VCaP (cell line): ENCODE data around the gene RNF31.

ENCODE experiments used
- H3K27ac ChIP-seq: fragments of 450-650 bp; 2 replicates; pipeline ENCODE4 v1.5.1; 2017
- TF ChIP-seq, protein P1 (sequence below): fragments of 450-650 bp; conservative IDR thresholded peaks from 2 replicates; pipeline ENCODE4 v1.5.1; 2017; ENCODE audit warnings: mild to moderate bottlenecking, moderate library complexity

The RNF31 gene

DNA sequence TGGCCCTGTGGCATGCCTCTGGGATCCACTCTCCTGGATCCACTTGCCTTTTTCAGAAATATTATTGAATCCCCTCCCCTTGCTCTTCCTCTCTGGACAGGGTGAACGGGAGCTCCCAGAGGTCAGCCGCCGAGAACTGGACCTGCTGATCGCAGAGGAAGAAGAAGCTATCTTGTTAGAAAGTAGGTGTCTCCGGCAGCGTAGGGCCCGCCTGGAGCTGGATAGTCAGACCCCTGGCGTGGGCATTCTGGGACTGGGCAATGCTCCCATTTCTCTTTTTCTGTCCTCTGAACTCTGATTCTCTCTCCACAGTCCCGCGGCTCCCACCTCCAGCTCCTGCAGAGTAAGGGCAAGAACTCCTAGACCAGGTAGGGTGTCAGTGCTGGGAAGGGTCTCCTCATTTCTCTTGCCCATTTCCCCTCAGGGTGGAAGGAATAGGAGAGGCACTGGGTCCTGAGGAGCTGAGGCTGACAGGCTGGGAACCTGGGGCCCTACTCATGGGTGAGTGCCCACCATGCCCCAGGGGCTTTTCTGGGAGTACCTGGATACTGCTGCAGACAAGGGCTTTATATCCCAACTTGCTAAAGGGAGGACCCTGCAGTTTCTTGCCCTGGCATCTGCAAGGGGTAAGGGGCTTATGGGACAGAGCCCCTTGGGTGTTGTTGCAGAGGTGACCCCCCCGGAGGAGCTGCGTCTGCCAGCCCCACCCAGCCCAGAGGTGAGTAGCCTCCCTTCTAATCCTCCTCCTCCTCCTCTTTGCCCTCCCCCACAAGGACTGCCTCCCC, 29.9 kb downstream of the RNF31 start:
- TF ChIP-seq, protein P1, sequence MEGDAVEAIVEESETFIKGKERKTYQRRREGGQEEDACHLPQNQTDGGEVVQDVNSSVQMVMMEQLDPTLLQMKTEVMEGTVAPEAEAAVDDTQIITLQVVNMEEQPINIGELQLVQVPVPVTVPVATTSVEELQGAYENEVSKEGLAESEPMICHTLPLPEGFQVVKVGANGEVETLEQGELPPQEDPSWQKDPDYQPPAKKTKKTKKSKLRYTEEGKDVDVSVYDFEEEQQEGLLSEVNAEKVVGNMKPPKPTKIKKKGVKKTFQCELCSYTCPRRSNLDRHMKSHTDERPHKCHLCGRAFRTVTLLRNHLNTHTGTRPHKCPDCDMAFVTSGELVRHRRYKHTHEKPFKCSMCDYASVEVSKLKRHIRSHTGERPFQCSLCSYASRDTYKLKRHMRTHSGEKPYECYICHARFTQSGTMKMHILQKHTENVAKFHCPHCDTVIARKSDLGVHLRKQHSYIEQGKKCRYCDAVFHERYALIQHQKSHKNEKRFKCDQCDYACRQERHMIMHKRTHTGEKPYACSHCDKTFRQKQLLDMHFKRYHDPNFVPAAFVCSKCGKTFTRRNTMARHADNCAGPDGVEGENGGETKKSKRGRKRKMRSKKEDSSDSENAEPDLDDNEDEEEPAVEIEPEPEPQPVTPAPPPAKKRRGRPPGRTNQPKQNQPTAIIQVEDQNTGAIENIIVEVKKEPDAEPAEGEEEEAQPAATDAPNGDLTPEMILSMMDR, result no peak
- no peak overlapping the region for H3K27ac ChIP-seq

DNA sequence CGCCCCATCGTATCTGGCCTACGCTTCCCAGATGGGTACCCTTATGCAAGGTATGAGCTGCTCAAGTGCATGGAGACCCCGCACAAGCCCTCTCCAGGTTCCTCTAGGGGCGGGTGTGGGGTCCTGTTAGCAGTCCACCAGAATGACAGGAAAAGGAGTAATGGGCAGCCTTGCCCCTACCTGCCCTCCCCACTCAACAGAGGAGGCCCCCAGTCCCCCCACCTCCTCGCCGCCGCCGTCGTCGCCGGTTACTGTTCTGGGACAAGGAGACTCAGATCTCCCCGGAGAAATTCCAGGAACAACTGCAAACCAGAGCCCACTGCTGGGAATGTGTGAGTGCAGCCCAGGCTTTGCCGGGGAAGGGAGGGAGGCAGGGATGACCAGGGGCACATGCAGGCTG, 30.6 kb downstream of the RNF31 start:
- TF ChIP-seq, protein P1, result no peak
- no peak overlapping the region for H3K27ac ChIP-seq

DNA sequence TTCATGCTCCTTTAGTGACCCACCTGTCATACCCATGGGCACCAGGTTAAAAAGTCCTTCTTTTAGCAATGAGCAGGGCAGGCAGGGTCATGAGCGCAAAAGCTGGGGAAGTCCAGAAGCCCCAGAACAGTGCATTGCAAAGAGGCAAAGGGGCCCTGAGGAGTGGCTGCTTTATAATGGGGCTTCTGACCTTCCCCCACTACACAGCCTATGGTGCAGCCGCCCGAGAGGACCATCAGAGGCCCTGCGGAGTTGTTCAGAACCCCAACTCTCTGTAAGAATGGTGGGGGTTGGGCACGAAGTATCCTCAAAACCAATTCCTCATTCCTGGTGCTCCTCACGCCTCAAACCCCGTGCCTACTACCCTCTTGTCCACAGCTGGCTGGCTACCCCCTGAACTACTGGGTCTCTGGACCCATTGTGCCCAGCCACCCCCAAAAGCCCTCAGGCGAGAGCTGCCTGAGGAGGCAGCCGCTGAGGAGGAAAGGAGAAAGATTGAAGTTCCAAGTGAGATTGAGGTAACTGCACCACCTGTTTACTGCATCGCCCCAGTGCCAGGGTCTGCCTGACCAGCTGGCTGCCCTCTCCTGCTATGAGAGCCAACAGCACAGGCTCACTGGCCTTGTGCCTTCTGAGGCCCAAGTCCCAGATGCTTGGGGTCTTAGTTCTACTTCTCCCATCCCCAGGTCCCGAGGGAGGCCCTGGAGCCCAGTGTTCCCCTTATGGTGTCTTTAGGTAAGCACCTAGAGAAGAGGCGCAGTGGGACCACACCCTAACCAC, 31.3 kb downstream of the RNF31 start:
- TF ChIP-seq, protein P1, result no peak
- H3K27ac ChIP-seq, result no peak overlapping the region

DNA sequence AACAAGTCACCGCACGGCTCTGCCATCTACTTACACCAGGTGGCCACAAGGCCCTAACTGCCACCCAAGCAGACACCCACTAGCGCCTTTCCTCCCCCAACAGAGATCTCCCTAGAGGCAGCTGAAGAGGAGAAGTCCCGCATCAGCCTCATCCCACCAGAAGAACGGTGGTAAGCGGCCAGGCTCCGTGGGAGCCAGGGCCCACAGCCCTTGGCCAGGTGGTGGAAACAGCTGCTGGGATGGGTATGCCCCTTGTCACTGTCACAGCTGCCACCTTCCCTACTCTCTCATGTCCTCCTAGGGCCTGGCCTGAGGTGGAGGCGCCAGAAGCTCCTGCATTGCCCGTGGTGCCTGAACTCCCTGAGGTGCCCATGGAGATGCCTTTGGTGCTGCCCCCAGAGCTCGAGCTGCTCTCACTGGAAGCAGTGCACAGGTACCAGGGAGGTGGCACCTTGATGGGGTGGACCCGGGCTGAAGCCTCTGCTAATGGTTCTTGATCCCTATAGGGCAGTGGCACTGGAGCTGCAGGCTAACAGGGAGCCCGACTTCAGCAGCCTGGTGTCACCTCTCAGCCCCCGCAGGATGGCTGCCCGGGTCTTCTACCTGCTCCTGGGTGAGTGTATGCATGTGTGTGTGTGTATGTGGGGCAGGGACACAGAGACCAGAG, 32.1 kb downstream of the RNF31 start:
- TF ChIP-seq, protein P1, result no peak

DNA sequence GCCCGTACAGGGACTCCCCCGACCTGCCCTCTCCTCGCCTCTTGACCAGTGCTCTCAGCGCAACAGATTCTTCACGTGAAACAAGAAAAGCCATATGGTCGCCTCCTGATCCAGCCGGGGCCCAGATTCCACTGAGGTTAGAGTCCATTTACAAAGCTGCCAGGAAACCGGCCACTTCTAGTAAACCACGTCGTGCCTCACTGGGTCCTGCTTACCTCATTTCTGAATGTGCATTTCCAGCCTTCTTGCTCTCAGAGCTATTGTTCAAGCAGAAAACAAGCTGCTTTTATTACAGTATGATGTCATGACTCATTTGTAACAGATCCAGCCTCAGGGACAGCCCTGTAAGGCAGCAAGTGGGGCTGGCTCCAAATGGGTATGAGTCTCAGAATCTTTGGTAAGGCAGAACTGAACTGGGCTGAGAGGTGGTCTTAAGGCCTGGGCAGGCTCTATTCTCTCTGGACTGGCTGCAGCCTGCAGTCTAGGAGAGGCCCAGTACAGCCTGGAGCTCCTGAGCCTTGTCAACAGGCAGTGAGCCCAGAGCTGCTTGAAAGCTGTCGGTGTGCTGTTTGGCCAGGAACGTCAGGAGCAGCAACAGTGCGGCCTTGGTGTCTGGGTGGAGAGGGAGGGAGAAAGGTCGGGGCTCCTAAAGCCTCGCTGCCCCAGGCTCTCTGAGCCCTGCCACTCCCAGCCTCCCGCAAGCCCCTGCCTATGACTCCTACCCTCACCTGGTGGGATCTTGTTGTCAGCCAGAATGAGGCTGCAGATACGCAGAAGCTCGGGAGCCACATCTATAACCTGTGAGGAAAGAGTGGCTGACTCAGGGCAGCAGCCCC, 32.9 kb downstream of the RNF31 start:
- TF ChIP-seq, protein P1, result no peak
- H3K27ac ChIP-seq, result no peak overlapping the region

More for the DNA sequence above, 32.1 kb downstream of the RNF31 start:
- H3K27ac ChIP-seq, result no peak overlapping the region

DNA sequence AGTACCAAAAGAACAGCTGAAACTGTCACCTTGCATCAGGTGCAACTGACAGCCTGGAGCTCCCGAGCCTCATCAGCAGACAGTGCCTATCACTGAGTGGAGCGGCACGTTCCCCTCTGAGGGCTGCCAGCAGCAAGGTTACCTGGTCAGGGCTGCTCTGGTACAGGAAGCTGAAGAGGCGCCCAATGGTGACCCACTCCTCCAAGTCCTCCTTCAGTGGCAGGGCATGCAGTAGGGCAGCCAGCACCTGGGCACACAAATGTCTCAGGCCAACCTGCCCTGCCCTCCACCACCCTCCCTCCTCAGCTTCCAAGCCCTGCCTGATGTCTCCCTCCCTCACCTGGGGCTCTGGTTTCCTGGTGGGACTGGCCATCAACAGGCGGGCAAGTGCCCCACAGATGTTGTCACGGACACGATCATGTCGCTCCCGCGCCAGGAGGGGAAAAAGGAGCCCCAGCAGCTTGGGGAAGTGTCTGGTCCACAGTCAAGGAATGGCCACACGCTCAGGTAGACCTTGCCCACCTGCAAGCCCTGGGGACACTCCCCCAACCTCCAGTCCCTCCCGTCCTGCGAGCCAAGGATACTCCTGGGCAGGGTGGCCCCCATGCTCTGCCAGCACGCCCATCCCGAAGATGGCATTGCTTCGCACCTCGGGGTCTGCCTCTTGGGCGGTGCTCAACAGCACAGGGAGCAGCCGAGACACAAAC, 34.2 kb downstream of the RNF31 start:
- H3K27ac ChIP-seq, result no peak overlapping the region
- TF ChIP-seq, protein P1, result no peak
